Measurements from ENCODE around the gene ACSL4. TPM values are rescaled to one million over a fixed set of nuclear protein-coding genes. Genes with fewer than 3 reads are reported as not detected.
A peak's percentile ranks its signal among the peaks of the same experiment; 100 is the strongest.
"Not testable (repeated sequence)": the region's sequence is repeated elsewhere in the genome, so short reads cannot be mapped to it uniquely, and the experiment has no call there.

ACSL4 gene
- total RNA-seq, 1 donor from 2014 or later: 18.5 TPM

DNA sequence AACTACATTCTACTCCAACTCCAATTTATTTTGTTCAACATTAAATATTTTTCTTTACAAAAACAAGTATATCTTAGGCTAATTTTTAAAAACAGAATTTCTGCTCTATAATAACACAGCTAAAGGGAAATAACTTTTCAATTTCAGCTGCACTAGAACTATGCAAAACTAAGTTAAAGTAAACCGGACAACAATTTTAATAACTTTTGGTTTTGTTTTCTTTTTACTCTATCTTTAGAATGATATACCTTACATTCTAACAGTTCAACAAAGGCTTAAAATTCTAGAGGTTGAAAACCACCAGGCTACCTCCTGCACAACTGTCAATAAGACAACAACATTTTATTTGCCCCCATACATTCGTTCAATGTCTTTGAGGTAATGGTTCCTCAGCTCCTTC is 89.4 kb downstream of the ACSL4 start:
- no peak for DNase-seq (ENCODE audit: low spot score in 2 of 2)
- H3K4me3 ChIP-seq: no peak overlapping the region

DNA sequence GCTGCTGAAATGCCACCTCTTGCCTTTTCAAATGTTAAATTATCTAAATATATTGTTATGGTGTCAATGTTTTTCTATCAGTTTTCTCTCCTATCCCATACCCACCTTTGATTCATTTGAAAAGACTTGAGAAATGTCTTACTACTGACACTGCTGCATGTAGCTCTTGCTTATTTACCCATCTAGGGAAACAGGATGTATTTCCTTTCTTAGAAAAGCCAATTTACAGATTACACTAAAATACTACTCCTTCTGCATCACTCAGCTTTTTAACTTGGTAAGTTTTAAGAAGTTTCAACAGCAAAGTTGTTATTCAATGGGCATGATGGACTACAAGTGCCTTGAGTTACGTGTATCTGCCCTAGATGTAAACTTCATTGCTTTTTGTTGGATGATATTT is 94.9 kb downstream of the ACSL4 start:
- H3K27me3 ChIP-seq: no peaks in the 10 kb centered on the region
- TF ChIP-seq, protein P1, sequence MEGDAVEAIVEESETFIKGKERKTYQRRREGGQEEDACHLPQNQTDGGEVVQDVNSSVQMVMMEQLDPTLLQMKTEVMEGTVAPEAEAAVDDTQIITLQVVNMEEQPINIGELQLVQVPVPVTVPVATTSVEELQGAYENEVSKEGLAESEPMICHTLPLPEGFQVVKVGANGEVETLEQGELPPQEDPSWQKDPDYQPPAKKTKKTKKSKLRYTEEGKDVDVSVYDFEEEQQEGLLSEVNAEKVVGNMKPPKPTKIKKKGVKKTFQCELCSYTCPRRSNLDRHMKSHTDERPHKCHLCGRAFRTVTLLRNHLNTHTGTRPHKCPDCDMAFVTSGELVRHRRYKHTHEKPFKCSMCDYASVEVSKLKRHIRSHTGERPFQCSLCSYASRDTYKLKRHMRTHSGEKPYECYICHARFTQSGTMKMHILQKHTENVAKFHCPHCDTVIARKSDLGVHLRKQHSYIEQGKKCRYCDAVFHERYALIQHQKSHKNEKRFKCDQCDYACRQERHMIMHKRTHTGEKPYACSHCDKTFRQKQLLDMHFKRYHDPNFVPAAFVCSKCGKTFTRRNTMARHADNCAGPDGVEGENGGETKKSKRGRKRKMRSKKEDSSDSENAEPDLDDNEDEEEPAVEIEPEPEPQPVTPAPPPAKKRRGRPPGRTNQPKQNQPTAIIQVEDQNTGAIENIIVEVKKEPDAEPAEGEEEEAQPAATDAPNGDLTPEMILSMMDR (IDR thresholded peaks at IDR 0.05): no peak
- DNase-seq (ENCODE audit: low spot score in 2 of 2): no peak
- H3K9me3 ChIP-seq: no peaks in the 10 kb centered on the region
- no peaks in the 10 kb centered on the region for H3K4me1 ChIP-seq
- H3K36me3 ChIP-seq: no peaks in the 10 kb centered on the region
- intact Hi-C loops (cut with DNase I): no loop called here
- H3K27ac ChIP-seq: no peak overlapping the region
- no peak overlapping the region for H3K4me3 ChIP-seq

More for the DNA sequence above, 89.4 kb downstream of the ACSL4 start:
- intact Hi-C loops (cut with DNase I): no loop called here
- H3K36me3 ChIP-seq: no peaks in the 10 kb centered on the region
- TF ChIP-seq, protein P1 (IDR thresholded peaks at IDR 0.05): no peak
- no peak overlapping the region for H3K27ac ChIP-seq
- H3K27me3 ChIP-seq: no peaks in the 10 kb centered on the region
- H3K4me1 ChIP-seq: no peaks in the 10 kb centered on the region
- H3K9me3 ChIP-seq: no peaks in the 10 kb centered on the region

DNA sequence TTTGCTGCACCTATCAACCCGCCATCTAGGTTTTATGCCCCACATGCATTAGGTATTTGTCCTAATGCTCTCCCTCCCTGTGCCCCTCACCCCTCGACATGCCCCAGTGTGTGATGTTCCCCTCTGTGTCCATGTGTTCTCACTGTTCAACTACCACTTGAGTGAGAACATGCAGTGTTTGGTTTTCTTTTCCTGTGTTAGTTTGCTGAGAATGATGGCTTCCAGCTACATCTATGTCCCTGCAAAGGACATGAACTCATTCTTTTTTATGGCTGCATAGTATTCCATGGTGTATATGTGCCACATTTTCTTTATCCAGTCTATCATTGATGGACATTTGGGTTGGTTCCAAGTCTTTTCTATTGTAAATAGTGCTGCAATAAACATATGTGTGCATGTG is 95.6 kb downstream of the ACSL4 start:
- H3K36me3 ChIP-seq; intact Hi-C loops (cut with DNase I); H3K4me3 ChIP-seq; H3K9me3 ChIP-seq; DNase-seq (ENCODE audit: low spot score in 2 of 2); H3K4me1 ChIP-seq; H3K27me3 ChIP-seq; H3K27ac ChIP-seq: not testable (repeated sequence)

DNA sequence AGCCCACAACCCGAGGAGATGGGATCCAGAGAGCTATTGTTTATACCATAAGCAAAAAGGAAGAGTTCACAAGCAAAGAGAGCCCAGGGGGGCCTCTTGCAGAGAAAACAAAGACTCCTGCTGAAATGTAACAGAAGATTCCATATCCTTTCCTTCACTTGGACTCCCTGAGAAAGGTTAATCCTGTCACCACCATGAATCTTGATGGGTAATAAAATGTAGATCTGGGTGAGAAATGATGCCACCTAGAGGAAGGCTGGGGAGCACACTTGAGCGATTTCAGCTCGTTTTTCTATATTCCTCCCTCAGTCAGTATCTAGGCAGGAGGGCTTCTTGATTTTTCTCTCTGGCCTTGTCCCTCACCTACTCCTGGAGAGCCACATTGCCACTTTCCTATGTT is 97.9 kb downstream of the ACSL4 start:
- TF ChIP-seq, protein P1 (IDR thresholded peaks at IDR 0.05): peak in 1 of 3 experiments; percentile 42
- Histone ChIP-seq H3K4me1 (no peaks in the 10 kb centered on the region), H3K27ac (no peak overlapping the region), H3K27me3 (no peaks in the 10 kb centered on the region), H3K4me3 (no peak overlapping the region), H3K9me3 (no peaks in the 10 kb centered on the region), H3K36me3 (no peaks in the 10 kb centered on the region)
- no peak for DNase-seq (ENCODE audit: low spot score in 2 of 2)
- intact Hi-C loops (cut with DNase I): no loop called here

DNA sequence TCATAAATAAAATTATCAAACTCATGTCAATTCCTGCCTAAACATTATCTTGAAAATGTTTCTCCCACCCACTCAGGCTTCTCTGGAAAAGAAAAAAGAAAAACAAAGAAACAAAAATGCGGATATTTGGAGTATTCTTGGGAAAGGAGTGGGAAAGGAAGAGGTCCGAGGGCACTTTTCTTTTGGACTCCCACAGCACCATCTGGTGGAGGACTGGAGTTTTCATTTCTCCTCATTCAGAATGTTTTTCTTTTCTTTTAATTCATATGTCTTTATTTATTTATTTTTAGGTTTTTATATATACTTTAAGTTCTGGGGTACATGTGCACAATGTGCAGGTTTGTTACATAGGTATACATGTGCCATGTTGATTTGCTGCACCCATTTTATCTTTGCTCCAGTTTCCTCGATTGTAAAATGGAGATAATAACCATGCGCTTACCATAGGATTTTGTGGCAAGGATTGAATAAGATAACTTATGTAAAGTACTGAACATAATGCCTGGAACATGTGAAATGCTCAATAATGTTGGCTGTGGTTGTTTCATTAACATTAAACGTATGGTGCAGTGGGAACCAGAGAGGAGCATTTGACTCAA is 100.1 kb downstream of the ACSL4 start:
- H3K4me1 ChIP-seq: no peaks in the 10 kb centered on the region
- H3K27ac ChIP-seq: no peak overlapping the region
- intact Hi-C loops (cut with DNase I): loop anchor here (2.0 kb wide), 1 partner anchor 148 kb away; no protein-coding TSS in a partner anchor
- no peak for DNase-seq (ENCODE audit: low spot score in 2 of 2)
- TF ChIP-seq, protein P1 (IDR thresholded peaks at IDR 0.05): peak in 1 of 3 experiments; percentile 37
- no peaks in the 10 kb centered on the region for H3K9me3 ChIP-seq
- H3K4me3 ChIP-seq: no peak overlapping the region
- H3K27me3 ChIP-seq: no peaks in the 10 kb centered on the region
- H3K36me3 ChIP-seq: no peaks in the 10 kb centered on the region

DNA sequence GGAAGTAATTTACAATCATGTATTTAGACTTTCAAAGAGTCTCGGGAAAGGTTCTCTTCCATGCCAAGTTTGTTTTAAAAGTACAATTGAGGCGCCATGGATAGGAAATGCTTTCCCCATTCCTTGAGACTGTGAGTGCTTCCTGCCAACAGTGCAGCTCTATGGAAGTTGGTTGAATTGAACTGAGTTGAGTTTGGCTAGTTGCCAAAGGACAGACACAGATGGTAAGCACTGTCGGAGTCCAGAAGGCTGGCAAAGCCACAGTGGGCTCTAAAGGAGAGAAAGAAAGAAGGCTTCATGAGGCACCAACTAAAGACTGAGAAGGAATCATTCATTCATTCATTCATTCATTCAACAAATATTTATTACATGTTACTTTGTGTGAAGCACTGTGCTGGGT is 103.7 kb downstream of the ACSL4 start:
- no peaks in the 10 kb centered on the region for H3K36me3 ChIP-seq
- no peaks in the 10 kb centered on the region for H3K9me3 ChIP-seq
- intact Hi-C loops (cut with DNase I): no loop called here
- H3K4me1 ChIP-seq: no peaks in the 10 kb centered on the region
- no peak overlapping the region for H3K27ac ChIP-seq
- no peaks in the 10 kb centered on the region for H3K27me3 ChIP-seq
- TF ChIP-seq, protein P1 (IDR thresholded peaks at IDR 0.05): no peak
- no peak overlapping the region for H3K4me3 ChIP-seq
- no peak for DNase-seq (ENCODE audit: low spot score in 2 of 2)

Data from ascending aorta (tissue), 2 donors.